ENCODE data around the gene CBFA2T3. TPM values are rescaled to one million over a fixed set of nuclear protein-coding genes. Genes with fewer than 3 reads are reported as not detected.
A peak's percentile ranks its signal among the peaks of the same experiment; 100 is the strongest.

Gene CBFA2T3
- total and polyA plus RNA-seq, 2 donors (not counting 1 experiment from before 2014, with no cell fraction given) = 40.8 to 58.3 TPM

DNA sequence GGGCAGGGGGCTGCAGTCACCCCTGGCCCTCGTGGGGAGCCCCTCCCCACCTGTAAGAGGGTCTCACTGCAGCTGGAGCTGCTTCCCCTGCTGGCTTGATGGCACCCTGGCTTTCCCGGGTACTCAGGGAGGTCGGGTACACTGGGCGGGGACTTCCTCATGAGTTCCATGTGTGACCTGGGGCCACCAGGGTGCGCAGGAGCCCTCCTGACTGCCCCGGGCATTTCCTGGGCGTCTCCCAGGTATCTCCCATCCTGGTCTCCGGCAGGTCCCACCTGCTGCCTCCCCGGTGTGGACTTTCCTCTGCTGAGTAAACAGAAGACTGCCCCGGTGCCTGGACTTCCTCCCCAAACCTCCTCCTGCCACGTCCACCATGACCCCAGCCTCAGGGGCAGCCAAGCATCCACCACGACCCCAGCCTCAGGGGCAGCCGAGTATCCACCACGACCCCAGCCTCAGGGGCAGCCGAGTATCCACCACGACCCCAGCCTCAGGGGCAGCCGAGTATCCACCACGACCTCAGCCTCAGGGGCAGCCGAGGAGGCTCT is 40.9 kb downstream of the CBFA2T3 start:
- DNase-seq (peak; percentile 70), ATAC-seq (ENCODE audit: low read depth) (peak; percentile 34)
- Histone ChIP-seq H3K9ac (ENCODE audit: low read length) (peak overlapping the region; percentile 60), H2AFZ (ENCODE audit: insufficient read depth, low read depth, low read length, poor library complexity, severe bottlenecking) (peak overlapping the region; percentile 18), H3K27me3 (replicated peaks in 1 of 4; ENCODE audit: control extremely low read depth in 1 of 4, control insufficient read depth in 3 of 4, insufficient read depth in 4 of 4, low read length in 3 of 4) (no peaks in the 10 kb centered on the region), H3K4me2 (replicated peaks; ENCODE audit: low read depth, low read length, poor library complexity, severe bottlenecking) (peak overlapping the region; percentile 91), H3K9me3 (ENCODE audit: control extremely low read depth in 1 of 3, control insufficient read depth in 2 of 3, insufficient read depth in 1 of 3, low read length in 2 of 3) (no peaks in the 10 kb centered on the region), H3K36me3 (replicated peaks in 1 of 2; ENCODE audit: control extremely low read depth in 1 of 2, control insufficient read depth in 1 of 2, extremely low read depth in 1 of 2, insufficient read depth in 2 of 2, low read length in 1 of 2) (peaks cover 0 to 19% of the 10 kb centered on the region in 2 experiments), H3K79me2 (ENCODE audit: control insufficient read depth, insufficient read depth, low read length) (peaks cover 94% of the 10 kb centered on the region), H4K20me1 (ENCODE audit: control insufficient read depth, insufficient read depth, low read length, poor library complexity, severe bottlenecking) (peaks cover 93% of the 10 kb centered on the region), H3K4me3 (ENCODE audit: control extremely low read depth in 1 of 5, extremely low read depth in 1 of 5, insufficient read depth in 1 of 5, low read depth in 2 of 5, low read length in 4 of 5) (peak overlapping the region; percentile 28 to 69 (median 49)), H3K4me1 (ENCODE audit: control insufficient read depth in 2 of 2, insufficient read depth in 2 of 2, low read length in 2 of 2) (peaks cover 45 to 50% of the 10 kb centered on the region in 2 donors), H3K27ac (ENCODE audit: low read length in 2 of 2) (peak overlapping the region; percentile 35 to 76)
- 3% methylated on average over 17 of the region's 19 CpGs for WGBS (ENCODE audit: insufficient coverage)
- Mint-ChIP-seq H3K4me3 (peak overlapping the region; percentile 84), H3K27ac (peak overlapping the region; percentile 90), H3K4me1 (peaks cover 50% of the 10 kb centered on the region), H3K27me3 (no peaks in the 10 kb centered on the region), H3K9me3 (ENCODE audit: insufficient read depth) (no peaks in the 10 kb centered on the region)
- POLR2A ChIA-PET = interaction anchor here (0.6 to 2.0 kb wide), 5 partner anchors 32 to 248 kb away, joined by 3 to 5 read pairs (median 3); partner anchors contain the start of gene CBFA2T3
- TF ChIP-seq CTCF (IDR thresholded peaks at IDR 0.05) (peak; percentile 43), EZH2 (IDR thresholded peaks at IDR 0.05; ENCODE audit: borderline replicate concordance, insufficient read depth, low read depth, low read length, poor library complexity, severe bottlenecking) (no peak)
- CTCF ChIA-PET = interaction anchor here (0.6 to 1.7 kb wide), 11 partner anchors 11 to 280 kb away, joined by 3 to 8 read pairs (median 3); partner anchors contain the start of gene ACSF3
- intact Hi-C loops (cut with micrococcal nuclease) = loop anchor here (1.0 to 2.0 kb wide), 5 partner anchors 11 to 280 kb away; no protein-coding TSS in a partner anchor

GRCh38 chr16:88934066-88934667 is 42.8 kb downstream of the CBFA2T3 start:
- H3K4me3 Mint-ChIP-seq = peak overlapping the region; percentile 37
- DNase-seq (no peak), ATAC-seq (ENCODE audit: low read depth) (no peak)
- 94% methylated on average over 33 of the region's 33 CpGs for WGBS (ENCODE audit: insufficient coverage)
- peak overlapping the region; percentile 41 for H3K27ac Mint-ChIP-seq
- H3K27me3 Mint-ChIP-seq = no peaks in the 10 kb centered on the region
- H3K79me2 ChIP-seq (ENCODE audit: control insufficient read depth, insufficient read depth, low read length) = peaks cover 96% of the 10 kb centered on the region
- peaks cover 0 to 21% of the 10 kb centered on the region in 2 experiments for H3K36me3 ChIP-seq (replicated peaks in 1 of 2; ENCODE audit: control extremely low read depth in 1 of 2, control insufficient read depth in 1 of 2, extremely low read depth in 1 of 2, insufficient read depth in 2 of 2, low read length in 1 of 2)
- H3K4me2 ChIP-seq (replicated peaks; ENCODE audit: low read depth, low read length, poor library complexity, severe bottlenecking) = no peak overlapping the region
- CTCF ChIA-PET = no interaction called here
- H3K4me1 Mint-ChIP-seq = peaks cover 51% of the 10 kb centered on the region
- peaks cover 93% of the 10 kb centered on the region for H4K20me1 ChIP-seq (ENCODE audit: control insufficient read depth, insufficient read depth, low read length, poor library complexity, severe bottlenecking)
- H3K9me3 Mint-ChIP-seq (ENCODE audit: insufficient read depth) = no peaks in the 10 kb centered on the region
- H3K4me1 ChIP-seq (ENCODE audit: control insufficient read depth in 2 of 2, insufficient read depth in 2 of 2, low read length in 2 of 2) = peaks cover 41 to 42% of the 10 kb centered on the region in 2 donors
- H3K4me3 ChIP-seq (ENCODE audit: control extremely low read depth in 1 of 5, extremely low read depth in 1 of 5, insufficient read depth in 1 of 5, low read depth in 2 of 5, low read length in 4 of 5) = no peak overlapping the region
- H3K27me3 ChIP-seq (replicated peaks in 1 of 4; ENCODE audit: control extremely low read depth in 1 of 4, control insufficient read depth in 3 of 4, insufficient read depth in 4 of 4, low read length in 3 of 4) = no peaks in the 10 kb centered on the region
- no peak overlapping the region for H2AFZ ChIP-seq (ENCODE audit: insufficient read depth, low read depth, low read length, poor library complexity, severe bottlenecking)
- no peak for TF ChIP-seq CTCF (IDR thresholded peaks at IDR 0.05)
- no peak for TF ChIP-seq EZH2 (IDR thresholded peaks at IDR 0.05; ENCODE audit: borderline replicate concordance, insufficient read depth, low read depth, low read length, poor library complexity, severe bottlenecking)
- POLR2A ChIA-PET = no interaction called here
- intact Hi-C loops (cut with micrococcal nuclease) = no loop called here
- no peak overlapping the region for H3K27ac ChIP-seq (ENCODE audit: low read length in 2 of 2)
- no peak overlapping the region for H3K9ac ChIP-seq (ENCODE audit: low read length)
- H3K9me3 ChIP-seq (ENCODE audit: control extremely low read depth in 1 of 3, control insufficient read depth in 2 of 3, insufficient read depth in 1 of 3, low read length in 2 of 3) = no peaks in the 10 kb centered on the region

Measured in B cell (primary cell).